Adrenal gland (tissue), 5 donors: ENCODE data around the gene MRGPRG.

ENCODE experiments used
- POLR2A ChIP-seq, 2 donors: fragments of 450-650 bp; IDR thresholded peaks; one replicate each; pipeline ENCODE4 v1.6.1; 2017; ENCODE audit warnings: antibody characterized with exemption in 2 of 2, mild to moderate bottlenecking in 2 of 2, moderate library complexity in 1 of 2
- TF ChIP-seq, protein P1 (sequence below), 6 experiments: fragments of 450-650 bp in 4 of 6; fragments of 200-600 bp in 2 of 6; sonication (generic) in 1 of 6; IDR thresholded peaks; 1 replicate in 5 of 6; 2 replicates in 1 of 6; pipeline versions ENCODE4 v1.5.1 to v1.8.0; 2016 to 2021; ENCODE audit warnings: antibody characterized with exemption in 6 of 6, mild to moderate bottlenecking in 2 of 6, moderate library complexity in 1 of 6
- donor health status: DM: no; HTN: no; CAD: no.

DNA sequence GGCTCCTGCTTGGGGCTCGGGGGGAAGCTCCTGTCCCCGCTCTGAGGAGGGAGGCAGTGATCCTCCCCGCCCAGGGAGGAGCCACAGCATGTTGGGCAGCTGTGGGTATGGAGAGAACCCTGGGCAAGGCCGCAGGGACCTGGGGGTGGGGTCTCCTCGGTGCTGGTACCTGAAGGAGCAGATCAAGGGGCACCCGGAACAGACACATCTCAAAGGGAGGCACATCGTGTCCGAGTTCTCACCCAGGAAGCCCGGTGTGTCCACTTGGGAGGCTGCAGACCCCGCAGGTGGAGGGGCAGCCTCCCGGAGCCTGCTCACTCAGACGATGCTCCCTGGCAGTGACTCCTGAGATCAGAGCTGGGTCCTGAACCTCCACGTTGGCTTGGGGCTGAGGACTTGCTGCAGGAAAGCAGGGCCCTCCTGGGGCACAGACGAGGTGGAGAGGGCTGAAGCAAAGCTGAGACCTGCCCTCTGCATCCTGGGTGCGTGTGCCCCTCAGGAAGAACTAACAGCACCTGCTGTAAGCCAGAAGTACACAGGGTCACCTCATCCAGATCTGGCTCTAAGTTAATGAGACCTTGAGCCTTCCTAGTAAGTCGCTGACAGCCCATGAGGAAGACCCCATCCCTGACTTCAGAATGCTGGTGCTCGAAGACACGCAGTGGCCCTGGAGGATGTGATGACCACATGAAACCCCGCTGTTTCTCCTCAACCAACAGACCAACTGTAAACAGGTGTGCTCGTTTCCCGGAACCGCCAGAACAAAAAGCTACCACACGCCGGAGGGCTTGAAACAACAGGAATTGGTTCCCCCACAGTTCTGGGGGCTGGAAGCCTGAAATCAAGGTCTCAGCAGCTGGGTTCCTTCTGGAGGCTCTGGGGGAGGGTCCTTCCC, 47.6 kb downstream of the MRGPRG start:
- TF ChIP-seq POLR2A (IDR thresholded peaks at IDR 0.05), result no peak
- TF ChIP-seq, protein P1, sequence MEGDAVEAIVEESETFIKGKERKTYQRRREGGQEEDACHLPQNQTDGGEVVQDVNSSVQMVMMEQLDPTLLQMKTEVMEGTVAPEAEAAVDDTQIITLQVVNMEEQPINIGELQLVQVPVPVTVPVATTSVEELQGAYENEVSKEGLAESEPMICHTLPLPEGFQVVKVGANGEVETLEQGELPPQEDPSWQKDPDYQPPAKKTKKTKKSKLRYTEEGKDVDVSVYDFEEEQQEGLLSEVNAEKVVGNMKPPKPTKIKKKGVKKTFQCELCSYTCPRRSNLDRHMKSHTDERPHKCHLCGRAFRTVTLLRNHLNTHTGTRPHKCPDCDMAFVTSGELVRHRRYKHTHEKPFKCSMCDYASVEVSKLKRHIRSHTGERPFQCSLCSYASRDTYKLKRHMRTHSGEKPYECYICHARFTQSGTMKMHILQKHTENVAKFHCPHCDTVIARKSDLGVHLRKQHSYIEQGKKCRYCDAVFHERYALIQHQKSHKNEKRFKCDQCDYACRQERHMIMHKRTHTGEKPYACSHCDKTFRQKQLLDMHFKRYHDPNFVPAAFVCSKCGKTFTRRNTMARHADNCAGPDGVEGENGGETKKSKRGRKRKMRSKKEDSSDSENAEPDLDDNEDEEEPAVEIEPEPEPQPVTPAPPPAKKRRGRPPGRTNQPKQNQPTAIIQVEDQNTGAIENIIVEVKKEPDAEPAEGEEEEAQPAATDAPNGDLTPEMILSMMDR (IDR thresholded peaks at IDR 0.05), result no peak
